ENCODE results near the gene COQ5. TPM values are rescaled to one million over a fixed set of nuclear protein-coding genes. Genes with fewer than 3 reads are reported as not detected.
"Not testable (repeated sequence)": the region's sequence is repeated elsewhere in the genome, so short reads cannot be mapped to it uniquely, and the experiment has no call there.

COQ5 gene
- 19.0 and 21.8 TPM in 2 replicates for total RNA-seq

GRCh38 chr12:120528861-120529525, at the start of gene COQ5:
COQ5 (minus strand) TSS chr12:120529158; CDS start chr12:120529141, 17 bp downstream.
- peak; percentile 92 to 93 for DNase-seq (ENCODE audit: low read depth in 2 of 2)

- no peak for DNase-seq (ENCODE audit: low read depth in 2 of 2)
Measured at GRCh38 chr12:120574106-120574505, 45.1 kb upstream of the COQ5 start.

DNA sequence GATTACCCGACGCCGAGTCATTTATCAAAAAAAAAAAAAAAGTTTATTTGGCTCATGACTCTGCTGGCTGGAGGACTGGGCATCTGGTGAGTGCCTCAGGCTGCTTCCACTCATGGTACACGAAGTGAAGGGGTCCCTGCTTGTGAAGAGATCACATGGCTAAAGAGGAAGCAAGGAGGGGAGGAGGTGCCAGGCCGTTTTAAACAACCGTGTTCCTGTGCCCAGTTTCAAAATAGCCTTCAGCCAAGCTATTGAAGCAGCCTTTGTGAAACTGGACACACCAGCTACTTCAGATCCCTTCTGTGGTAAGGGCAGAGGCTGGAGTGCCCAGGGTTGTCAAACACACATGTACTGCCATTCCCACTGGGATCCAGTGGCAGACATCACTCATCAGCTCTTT, 44.6 kb upstream of the COQ5 start:
- no peak for DNase-seq (ENCODE audit: low read depth in 2 of 2)

- no peak for DNase-seq (ENCODE audit: low read depth in 2 of 2)
Measured at GRCh38 chr12:120571299-120571698, 42.3 kb upstream of the COQ5 start.

DNA sequence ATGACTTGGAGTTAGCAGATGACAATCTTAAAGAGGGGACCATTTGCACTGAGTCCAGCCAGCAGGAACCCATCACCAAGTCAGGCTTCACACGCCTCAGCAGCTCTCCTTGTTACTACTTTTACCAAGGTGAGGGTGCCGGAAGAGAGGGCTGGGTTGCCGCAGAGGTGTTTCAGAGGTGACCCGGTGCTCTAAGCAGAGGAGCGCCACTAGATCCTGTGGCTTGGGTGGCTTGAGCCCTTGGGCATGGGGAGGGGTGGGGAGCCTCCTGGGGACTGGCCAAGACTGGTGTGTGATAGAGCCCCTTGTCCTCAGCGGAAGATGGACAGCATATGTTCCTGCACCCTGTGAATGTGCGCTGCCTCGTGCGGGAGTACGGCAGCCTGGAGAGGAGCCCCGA, 34.5 kb upstream of the COQ5 start:
- no peak for DNase-seq (ENCODE audit: low read depth in 2 of 2)

- DNase-seq (ENCODE audit: low read depth in 2 of 2) = no peak
Measured at GRCh38 chr12:120562906-120563305, 33.9 kb upstream of the COQ5 start.

GRCh38 chr12:120557589-120557988, 28.6 kb upstream of the COQ5 start:
- DNase-seq (ENCODE audit: low read depth in 2 of 2) = no peak

GRCh38 chr12:120554678-120555077, 25.7 kb upstream of the COQ5 start:
- no peak for DNase-seq (ENCODE audit: low read depth in 2 of 2)

DNA sequence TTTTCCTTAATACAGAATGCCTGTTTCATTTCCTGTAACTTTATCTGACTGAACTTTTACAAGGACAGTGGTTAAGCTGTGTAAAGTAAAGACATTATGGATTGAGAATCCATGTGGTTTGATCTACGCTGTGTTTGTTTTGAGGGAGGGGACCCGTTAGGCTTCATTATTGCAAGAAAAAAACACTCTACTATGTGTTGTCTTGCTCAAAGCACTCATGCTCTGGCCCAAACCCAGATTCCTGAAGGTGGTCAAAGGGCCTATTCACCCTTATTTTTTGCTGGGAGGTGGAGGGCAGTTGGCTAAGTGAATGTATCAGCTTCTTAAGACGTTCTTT, 17.1 kb upstream of the COQ5 start:
- DNase-seq (ENCODE audit: low read depth in 2 of 2) = no peak

DNA sequence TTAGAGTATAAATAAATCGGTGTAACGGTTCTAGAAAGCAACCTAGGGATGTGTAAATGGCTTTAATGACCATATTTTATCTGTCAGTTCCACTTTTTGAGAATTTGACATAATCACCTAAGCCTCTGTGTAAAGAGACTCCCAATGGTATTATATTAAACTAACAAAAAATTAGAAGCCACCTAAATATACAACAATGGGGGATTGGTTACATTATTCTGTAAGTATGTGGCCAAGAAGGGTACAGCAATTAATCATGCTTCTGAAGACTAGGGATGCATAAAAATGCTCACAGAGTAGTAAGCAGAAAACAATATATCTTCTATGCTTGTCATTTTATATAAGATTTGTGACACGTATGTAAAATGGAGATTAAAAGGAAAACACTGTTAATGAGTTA, 15.7 kb upstream of the COQ5 start:
- no peak for DNase-seq (ENCODE audit: low read depth in 2 of 2)

- DNase-seq (ENCODE audit: low read depth in 2 of 2) = no peak
Measured at GRCh38 chr12:120542166-120542565, 13.2 kb upstream of the COQ5 start.

- DNase-seq (ENCODE audit: low read depth in 2 of 2) = peak in 1 of 2 donors; percentile 21
Measured at GRCh38 chr12:120540445-120540844, 11.5 kb upstream of the COQ5 start.

DNA sequence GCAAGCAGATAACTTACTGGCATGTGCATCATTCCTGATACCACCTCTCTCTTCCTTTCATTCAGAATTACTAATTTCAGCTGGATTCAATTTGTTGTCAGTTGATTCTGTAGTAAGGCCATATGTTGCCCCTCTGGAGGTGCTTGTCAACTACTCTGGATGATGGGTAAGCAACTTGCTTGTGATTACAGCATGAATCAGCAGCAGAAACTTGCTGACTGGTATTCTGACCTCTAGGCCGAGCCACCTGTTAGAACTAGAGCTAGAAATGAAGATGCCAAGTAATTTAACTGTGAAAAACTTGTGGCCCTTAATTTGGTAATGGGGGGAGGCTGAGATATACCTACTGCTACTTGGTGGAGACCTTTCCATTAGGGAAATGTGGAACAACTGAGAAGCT, 10.3 kb upstream of the COQ5 start:
- DNase-seq (ENCODE audit: low read depth in 2 of 2) = peak in 1 of 2 donors; percentile 57

GRCh38 chr12:120538281-120539156, 9.6 kb upstream of the COQ5 start:
- DNase-seq (ENCODE audit: low read depth in 2 of 2) = peak; percentile 70 to 80

- peak in 1 of 2 donors; percentile 19 for DNase-seq (ENCODE audit: low read depth in 2 of 2)
Measured at GRCh38 chr12:120537856-120538220, 8.9 kb upstream of the COQ5 start.

DNA sequence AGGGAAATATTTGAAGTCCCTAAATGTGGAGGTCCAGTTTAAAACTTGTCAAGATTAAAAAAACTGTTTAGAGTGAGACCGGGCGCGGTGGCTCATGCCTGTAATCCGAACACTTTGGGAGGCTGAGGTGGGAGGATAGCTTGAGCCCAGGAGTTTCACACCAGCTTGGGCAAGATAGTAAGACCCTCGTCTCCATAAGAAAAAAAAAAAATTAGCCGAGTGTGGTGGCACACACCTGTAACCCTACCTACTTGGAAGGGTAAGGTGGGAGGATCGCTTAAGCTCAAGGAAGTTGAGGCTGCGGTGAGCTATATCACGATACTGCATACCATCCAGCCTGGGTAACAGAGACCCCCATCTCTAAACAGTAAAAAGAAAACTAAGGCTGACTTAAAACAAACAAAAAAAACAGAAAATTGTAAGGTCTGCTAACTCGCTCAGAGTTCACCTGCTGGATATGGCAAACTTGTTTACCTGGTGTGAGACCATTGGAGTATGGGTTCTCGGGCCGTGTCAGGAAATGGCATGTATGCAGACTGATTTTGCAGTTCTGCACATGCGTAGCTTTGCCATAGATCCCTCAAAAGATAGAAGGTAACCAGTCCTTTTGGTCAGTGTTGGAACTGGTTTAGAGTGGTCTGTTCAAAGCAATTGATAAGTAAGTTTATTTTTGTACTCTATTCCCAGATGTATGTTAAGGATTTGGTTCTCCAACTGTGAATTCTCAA, 7.3 kb upstream of the COQ5 start:
- DNase-seq (ENCODE audit: low read depth in 2 of 2) = peak in 1 of 2 donors; percentile 29

DNA sequence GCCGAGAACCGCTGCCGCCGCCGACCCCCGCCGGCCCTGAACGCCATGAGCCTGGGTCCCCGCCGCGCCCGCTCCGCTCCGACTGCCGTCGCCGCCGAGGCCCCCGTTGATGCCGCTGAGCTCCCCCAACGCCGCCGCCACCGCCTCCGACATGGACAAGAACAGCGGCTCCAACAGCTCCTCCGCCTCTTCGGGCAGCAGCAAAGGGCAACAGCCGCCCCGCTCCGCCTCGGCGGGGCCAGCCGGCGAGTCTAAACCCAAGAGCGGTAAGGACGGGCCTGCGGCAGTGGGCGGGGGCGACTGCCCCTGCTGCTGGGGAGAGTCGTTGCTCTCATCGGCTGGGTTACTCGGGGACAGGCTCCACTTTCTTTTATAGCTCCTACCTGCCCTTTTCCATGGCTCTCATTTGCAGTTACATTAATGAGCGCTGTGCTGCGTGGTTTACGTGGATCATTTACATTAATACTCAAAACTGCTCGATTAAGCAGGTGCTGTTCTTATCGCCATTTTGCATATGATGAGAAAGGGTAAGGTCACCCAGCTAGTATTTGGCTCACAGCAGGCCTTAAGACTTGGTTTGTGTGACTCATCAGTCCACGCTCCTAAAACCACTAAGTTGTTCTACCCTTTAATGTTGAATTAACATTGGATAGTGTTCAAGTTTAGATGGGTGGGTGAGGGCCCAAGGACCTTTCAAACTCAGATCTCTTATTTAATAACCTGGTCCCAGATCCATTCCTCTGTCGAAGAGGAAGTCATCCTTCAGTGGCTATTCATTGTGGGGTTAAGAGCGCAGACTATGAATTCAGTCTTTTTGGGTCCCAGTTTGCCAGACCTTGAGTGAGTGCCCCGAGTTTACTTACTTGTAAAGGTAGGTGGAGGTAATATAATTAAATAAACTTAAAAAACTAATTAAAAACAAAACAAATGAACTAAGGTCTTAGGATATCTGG, 6.0 kb upstream of the COQ5 start:
- peak; percentile 69 to 84 for DNase-seq (ENCODE audit: low read depth in 2 of 2)

DNA sequence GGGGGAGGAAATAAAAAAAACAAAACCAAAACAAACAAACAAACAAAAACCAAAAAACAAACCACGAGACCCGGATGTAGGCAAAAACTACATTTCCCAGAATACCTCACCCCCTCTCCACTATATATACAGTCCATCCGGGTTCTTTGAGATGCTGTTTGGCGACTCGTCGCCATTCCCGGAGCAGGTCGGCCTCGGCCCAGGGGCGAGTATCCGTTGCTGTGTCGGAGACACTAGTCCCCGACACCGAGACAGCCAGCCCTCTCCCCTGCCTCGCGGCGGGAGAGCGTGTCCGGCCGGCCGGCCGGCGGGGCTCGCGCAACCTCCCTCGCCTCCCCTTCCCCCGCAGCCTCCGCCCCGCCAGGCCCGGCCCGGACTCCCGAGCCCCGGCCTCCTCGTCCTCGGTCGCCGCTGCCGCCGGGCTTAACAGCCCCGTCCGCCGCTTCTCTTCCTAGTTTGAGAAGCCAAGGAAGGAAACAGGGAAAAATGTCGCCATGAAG, 5.3 kb upstream of the COQ5 start, which contains the start of gene RNF10:
Gene RNF10 (plus strand): TSS at position 154 of the 500 bp plus-strand sequence. CDS start 456 bp downstream, outside the sequence.
- peak; percentile 90 to 91 for DNase-seq (ENCODE audit: low read depth in 2 of 2)

GRCh38 chr12:120532701-120533238, 3.8 kb upstream of the COQ5 start:
- DNase-seq (ENCODE audit: low read depth in 2 of 2) = no peak

- not testable (repeated sequence) for DNase-seq (ENCODE audit: low read depth in 2 of 2)
Measured at GRCh38 chr12:120530418-120530761, 1.4 kb upstream of the COQ5 start.
